ENCODE measurements around the gene SF3A2.
A peak's percentile ranks its signal among the peaks of the same experiment; 100 is the strongest.
"Not testable (repeated sequence)": the region's sequence is repeated elsewhere in the genome, so short reads cannot be mapped to it uniquely, and the experiment has no call there.

The SF3A2 gene

DNA sequence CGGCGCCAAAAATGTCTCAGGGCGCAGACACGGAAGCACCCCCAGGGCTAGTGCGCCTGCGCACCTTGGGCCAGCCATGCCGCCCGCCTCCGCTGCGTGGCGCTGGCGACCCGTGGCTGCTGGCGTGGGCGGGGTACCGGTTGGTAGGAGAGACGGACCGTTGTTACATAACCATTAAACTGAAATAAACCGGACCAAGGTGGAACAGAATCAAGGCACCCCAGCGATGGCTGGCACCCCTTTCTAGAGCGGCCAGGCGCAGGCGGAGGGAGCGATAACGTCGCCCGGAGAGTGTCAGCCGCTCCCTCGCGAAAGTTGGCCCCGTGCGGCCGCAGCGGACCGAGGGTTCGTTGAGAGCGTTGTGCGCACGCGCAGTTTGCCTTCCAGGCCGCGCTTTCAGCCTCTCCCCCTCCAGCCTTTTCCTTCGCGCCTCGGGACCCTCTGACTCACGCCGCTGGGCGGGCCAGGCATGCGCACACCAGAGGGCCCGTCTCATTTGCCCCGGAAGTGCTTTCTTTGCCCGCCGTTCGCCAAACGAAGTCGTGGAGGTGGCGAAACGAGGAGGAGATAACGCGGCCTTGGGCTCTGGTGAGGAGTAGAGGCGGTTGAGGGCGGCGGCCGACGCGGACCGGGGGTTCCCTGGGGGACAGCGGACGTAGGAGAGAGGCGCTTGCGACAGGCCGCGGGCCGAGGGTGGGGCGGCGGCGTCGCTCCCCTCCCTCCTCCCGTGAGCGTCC, at the start of gene SF3A2, which contains the start of gene PLEKHJ1:
Gene SF3A2, plus strand, starts transcription at position 511 of the 737 bp plus-strand sequence. CDS start 6,595 bp downstream, outside the sequence.
Gene PLEKHJ1, minus strand, starts transcription at position 16 of the 737 bp plus-strand sequence. CDS start 81 bp downstream, outside the sequence.
- DNase-seq (ENCODE audit: low spot score): peak; percentile 96

GRCh38 chr19:2187159-2187558, 49.5 kb upstream of the SF3A2 start:
- DNase-seq (ENCODE audit: low spot score): no peak

DNA sequence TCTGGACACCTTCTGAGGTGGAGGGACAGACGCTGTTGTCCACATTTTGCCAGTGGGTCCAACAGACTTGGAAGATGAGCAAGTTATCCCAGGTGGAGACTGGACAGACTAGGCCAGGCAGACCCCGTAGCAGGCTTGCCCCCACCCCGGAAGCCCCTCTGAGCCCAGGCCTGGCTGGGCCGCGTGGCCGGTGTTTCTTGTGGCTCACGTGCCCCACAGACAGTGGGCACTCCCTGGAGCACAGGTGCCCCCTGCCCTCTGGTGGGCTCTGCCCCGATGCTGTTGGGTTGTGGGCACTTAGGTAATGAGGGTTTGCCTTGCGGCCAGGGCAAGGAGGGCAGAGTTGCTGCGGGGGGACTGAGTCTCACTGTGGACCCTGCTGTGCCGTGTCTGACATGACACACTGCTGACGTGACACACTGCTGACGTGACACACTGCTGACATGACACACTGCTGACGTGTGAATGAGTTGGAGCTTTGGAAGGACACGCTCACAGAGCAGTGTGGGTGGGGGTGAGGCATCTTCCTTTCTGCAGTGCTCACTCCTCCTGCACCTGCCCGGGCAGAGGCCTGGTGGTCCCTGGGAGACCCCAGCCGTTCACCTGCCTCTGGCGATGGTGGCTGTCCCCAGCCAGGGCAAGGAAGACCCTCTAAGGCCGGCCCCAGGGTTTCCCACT, 47.8 kb upstream of the SF3A2 start:
- DNase-seq (ENCODE audit: low spot score): peak; percentile 89

- no peak for DNase-seq (ENCODE audit: low spot score)
Measured at GRCh38 chr19:2189880-2190279, 46.7 kb upstream of the SF3A2 start.

GRCh38 chr19:2190848-2191455, 45.7 kb upstream of the SF3A2 start:
- DNase-seq (ENCODE audit: low spot score): no peak

- no peak for DNase-seq (ENCODE audit: low spot score)
Measured at GRCh38 chr19:2191456-2192310, 44.9 kb upstream of the SF3A2 start.

DNA sequence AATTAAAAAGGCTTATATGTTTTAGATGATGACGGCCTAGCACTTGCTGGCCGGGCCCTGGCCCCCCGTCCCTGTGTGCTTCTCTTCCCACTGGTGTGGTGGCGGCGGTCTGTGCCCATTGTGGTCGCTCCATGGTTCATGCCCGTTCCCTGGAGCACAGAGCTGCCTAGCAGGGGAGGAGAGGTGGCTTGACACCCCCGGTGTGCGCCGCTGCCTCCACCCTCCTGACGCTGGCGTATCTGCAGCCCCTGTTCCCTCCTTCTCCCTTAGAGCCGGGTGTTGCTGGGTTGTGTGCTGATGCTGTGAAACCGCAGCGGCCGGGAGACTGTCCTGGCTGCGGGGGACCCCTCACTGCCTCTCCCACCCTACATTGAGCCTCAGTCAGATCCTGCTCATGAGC, 43.8 kb upstream of the SF3A2 start:
- no peak for DNase-seq (ENCODE audit: low spot score)

DNA sequence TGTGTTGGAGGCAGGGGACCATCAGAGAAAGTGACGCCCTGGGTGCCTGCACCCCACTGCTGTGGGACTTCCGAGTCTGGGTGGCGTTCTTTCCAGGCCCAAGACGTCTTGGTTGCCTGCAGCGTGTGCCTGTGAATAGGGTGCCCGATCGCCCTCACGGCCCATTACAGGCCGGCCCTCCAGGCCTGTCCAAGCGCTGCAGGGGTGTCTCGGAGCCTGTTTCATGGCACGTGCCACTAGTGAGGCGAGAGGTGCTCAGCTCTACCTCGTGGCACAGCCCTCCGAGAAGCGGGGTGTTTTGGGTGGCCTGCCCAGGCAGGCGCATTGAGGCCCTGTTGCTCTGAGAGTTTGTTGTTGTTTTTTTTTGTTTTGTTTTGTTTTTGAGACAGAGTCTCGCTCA, 42.8 kb upstream of the SF3A2 start:
- DNase-seq (ENCODE audit: low spot score): no peak

- no peak for DNase-seq (ENCODE audit: low spot score)
Measured at GRCh38 chr19:2194513-2195078, 42.0 kb upstream of the SF3A2 start.

DNA sequence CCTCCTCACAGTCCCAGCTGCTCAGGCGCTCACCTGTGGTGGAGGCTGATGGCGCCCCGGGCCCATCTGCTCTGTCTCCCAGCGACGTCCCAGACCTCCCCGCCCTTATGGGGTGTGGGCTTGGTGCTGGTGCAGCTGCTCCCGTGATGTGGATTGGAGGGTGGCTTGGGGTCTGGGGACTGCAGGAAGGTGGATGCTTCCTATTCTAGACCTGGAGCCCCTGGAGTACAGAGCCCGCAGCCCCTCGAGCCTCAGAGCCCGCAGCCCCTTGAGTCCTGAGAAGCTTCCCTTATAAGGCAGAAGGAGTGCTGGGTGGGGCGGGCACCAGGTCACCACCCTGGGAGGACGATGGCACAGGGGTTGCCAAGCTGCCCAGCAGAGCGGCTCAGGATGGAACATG, 41.3 kb upstream of the SF3A2 start:
- DNase-seq (ENCODE audit: low spot score): no peak

DNA sequence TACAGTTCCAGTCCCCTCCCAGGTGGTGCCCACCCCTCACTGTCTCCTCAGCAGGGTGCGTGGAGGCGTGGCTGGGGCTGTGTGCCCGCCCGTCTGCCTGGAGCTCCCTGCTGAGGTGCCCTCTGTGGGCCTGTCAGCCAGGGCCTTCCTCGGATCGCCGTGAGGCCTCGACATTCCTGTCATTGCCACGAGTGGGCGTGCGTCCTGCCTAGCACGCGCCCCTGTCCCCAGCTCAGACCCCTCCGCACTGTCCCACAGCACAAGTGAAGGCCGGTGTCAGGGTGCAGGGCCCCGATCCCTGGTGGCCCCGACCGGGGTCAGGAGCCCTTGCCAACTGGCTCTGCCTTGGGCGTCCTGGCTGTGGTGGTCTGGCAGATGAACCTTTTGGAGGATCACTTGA, 40.7 kb upstream of the SF3A2 start:
- no peak for DNase-seq (ENCODE audit: low spot score)

- DNase-seq (ENCODE audit: low spot score): no peak
Measured at GRCh38 chr19:2197270-2197669, 39.4 kb upstream of the SF3A2 start.

- no peak for DNase-seq (ENCODE audit: low spot score)
Measured at GRCh38 chr19:2198317-2198716, 38.3 kb upstream of the SF3A2 start.

DNA sequence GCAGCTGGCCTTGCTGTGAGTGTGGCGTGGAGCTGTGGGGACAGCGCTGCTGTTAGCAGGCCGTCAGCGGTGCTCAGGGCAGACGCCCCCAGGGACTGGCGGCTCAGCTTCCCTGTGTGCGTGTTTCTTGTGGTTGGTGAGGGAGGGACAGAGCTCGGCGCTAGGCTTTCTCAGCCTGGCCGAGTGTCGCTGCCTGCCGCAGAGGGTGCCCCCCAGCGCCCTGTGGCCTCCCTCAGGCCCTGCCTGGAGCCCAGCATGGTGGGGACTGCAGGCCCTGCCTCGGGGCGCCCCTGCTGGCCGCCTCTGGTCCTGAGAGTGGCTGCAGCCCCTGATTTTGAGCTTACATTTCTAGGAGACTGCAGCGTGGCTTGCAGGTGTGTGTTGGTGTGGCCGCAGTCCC, 37.4 kb upstream of the SF3A2 start:
- DNase-seq (ENCODE audit: low spot score): no peak

DNA sequence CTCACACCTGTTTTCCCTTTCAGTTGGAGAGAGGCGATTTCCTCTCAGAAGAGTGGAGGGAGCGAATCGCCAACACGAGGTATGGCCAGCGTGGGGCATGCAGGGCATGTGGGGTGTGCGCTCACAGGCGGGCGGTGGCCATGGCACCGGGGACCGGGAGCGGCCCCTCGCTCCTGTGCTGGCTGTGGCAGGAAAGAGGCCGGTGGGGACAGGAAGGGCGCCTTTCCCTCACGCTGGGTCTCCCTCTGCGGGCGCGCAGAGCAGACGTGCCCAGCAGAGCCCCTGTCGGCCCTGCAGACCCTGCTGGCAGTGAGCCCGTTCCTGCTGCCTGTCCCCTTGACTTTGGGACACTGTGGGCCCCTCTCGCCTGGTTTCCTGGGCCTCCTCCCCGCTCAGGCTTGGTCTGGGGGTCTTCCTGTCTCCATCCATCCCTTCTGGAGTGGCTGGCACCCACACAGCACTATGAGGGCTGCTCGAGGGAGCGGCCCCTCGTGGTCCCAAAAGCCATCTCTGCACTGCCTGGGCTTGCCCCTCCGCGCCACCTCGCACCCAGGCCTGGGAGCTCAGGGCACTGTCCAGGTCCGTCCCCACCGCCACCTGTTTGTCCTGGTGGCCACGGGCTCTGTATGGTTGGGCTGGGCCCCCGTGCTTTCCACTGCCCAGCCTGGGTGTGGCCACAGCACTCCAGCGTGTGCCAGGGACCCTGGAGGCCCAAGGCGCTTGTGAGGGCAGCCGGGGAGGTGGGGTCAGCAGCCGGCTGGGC, 36.6 kb upstream of the SF3A2 start:
- DNase-seq (ENCODE audit: low spot score): no peak

DNA sequence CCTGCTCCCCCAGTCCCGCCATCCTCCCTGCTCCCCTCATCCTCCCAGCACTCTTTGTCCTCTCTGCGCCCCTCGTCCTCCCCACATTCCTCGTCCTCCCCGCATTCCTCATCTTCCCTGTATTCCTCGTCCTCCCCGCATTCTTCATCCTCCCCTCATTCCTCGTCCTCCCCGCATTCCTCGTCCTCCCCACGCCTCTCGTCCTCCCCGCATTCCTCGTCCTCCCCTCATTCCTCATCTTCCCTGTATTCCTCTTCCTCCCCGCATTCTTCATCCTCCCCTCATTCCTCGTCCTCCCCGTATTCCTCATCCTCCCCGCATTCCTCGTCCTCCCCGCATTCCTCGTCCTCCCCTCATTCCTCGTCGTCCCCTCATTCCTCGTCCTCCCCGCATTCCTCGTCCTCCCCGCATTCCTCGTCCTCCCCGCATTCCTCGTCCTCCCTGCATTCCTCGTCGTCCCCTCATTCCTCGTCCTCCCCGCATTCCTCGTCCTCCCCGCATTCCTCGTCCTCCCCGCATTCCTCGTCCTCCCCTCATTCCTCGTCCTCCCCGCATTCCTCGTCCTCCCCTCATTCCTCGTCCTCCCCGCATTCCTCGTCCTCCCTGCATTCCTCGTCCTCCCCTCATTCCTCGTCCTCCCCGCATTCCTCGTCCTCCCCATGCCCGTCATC, 35.9 kb upstream of the SF3A2 start:
- DNase-seq (ENCODE audit: low spot score): not testable (repeated sequence)

- DNase-seq (ENCODE audit: low spot score): no peak
Measured at GRCh38 chr19:2201473-2202148, 35.0 kb upstream of the SF3A2 start.

DNA sequence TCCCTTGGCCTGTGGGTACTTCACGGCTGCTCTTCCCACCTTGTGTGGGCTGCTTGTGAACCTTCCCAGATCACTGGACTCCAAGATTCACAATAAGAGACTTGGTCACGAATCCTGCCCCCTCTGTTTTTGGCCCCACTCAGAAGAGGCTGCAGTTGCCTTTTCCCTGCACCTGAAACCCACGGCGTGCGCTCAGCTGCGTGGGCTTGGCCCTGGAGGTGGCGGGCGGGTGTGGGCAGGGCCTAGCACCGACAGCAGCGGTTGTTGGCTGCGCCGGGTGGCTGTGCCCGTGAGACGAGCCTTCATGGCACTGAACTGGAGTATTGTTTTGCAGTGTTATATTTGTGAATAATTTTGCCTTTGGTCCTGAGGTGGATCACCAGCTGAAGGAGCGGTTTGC, 34.3 kb upstream of the SF3A2 start:
- DNase-seq (ENCODE audit: low spot score): no peak

DNA sequence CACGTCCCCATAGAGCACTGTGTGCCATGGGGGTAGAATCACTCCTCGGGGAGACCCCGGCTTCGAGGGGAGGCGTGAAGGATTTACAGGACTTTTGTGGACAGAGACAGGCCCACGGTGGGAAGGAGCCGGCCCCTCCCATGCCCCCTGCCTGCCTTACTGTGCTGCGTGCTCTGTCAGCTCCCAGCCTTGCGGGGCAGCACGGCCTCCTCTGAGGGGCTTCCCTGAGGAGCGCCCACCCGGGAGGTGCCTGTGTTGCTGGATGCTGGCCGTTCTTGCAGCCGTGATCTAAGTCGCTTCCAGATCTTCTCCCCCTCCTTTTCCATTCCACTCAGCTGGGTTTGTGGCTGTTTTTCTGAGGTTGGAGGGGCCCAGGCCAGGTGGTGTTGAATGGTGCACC, 29.6 kb upstream of the SF3A2 start:
- DNase-seq (ENCODE audit: low spot score): no peak
